Omental fat pad (tissue), 4 donors: ENCODE results near the gene SCGB3A1. TPM values are rescaled to one million over a fixed set of nuclear protein-coding genes. Genes with fewer than 3 reads are reported as not detected.
A peak's percentile ranks its signal among the peaks of the same experiment; 100 is the strongest.

Experiments used
- ATAC-seq: fragments of 150-250 bp; one replicate; pipeline ENCODE4 v1.9.1; 2016; ENCODE audit warnings: mild to moderate bottlenecking, moderate library complexity; ENCODE audit not compliant: low FRiP score
- DNase-seq: peaks from one replicate; pipeline ENCODE4 v3.0.0-alpha.2; 2019; ENCODE audit warnings: low spot score
- total RNA-seq, 4 donors: library from RNA; depleted of rRNA; stranded (reverse); fragments of >200 nt; gene quantifications; one replicate each; pipeline ENCODE4 v1.1.0, GENCODE V29; 2016
- TF ChIP-seq, protein P1 (sequence below), 3 donors: fragments of 450-650 bp; IDR thresholded peaks; one replicate each; pipeline ENCODE4 v1.5.1; 2016 to 2017; ENCODE audit warnings: antibody characterized with exemption in 3 of 3, mild to moderate bottlenecking in 3 of 3, moderate library complexity in 2 of 3

The SCGB3A1 gene
- total RNA-seq, 4 donors from 2014 or later, result not detected

DNA sequence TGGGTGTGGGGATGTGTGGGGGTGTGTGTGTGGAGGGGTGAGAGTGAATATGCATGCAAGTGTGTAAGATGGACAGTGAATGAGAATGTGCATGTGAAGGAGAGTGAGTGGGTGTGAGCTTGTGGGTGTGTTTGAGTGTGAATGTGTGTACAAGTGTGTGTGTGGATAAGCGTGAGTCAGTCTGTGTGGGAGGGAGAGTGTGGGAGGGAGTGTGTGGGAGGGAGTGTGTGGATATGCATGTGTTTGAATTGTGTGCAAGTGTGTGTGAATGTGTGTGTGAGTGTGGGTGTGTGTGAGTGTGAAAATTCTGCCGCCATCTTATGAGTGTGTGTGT, 3.7 kb upstream of the SCGB3A1 start:
- TF ChIP-seq, protein P1, sequence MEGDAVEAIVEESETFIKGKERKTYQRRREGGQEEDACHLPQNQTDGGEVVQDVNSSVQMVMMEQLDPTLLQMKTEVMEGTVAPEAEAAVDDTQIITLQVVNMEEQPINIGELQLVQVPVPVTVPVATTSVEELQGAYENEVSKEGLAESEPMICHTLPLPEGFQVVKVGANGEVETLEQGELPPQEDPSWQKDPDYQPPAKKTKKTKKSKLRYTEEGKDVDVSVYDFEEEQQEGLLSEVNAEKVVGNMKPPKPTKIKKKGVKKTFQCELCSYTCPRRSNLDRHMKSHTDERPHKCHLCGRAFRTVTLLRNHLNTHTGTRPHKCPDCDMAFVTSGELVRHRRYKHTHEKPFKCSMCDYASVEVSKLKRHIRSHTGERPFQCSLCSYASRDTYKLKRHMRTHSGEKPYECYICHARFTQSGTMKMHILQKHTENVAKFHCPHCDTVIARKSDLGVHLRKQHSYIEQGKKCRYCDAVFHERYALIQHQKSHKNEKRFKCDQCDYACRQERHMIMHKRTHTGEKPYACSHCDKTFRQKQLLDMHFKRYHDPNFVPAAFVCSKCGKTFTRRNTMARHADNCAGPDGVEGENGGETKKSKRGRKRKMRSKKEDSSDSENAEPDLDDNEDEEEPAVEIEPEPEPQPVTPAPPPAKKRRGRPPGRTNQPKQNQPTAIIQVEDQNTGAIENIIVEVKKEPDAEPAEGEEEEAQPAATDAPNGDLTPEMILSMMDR (IDR thresholded peaks at IDR 0.05), result no peak
- DNase-seq (no peak), ATAC-seq (no peak)

DNA sequence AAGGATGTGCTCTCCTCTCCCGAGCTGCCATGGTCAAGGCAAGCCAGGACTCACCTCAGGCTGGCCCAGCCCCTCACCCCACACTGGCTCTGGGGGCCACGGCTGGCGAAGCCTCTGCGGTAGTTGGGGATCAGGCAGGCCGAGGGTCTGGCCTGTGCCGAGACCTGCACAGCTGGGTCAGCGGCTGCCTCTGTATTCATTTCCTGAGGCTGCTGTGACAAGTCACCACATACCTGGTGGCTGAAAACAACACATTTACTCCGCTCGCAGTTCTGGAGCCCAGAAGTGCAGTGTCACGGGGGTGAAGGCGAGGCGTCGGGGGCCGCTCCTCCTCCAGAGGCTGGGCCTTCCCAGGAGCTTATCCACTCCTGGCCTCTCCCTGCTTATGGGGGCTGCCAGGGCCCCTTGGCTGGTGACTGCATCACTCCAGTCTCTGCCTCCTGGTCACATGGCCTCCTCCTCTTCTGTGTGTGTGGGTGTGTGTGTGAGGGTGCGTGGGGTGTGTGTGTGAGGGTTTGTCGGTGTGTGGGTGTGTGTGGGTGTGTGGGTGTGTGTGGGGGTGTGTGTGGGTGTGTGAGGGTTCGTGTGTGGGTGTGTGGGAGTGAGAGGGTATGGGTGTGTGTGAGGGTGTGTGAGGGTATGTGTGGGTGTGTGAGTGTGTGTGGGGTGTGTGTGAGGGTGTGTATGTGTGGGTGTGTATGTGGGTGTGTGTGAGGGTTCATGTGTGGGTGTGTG, 3.2 kb upstream of the SCGB3A1 start:
- ATAC-seq (no peak), DNase-seq (no peak)
- TF ChIP-seq, protein P1 (IDR thresholded peaks at IDR 0.05), result no peak

DNA sequence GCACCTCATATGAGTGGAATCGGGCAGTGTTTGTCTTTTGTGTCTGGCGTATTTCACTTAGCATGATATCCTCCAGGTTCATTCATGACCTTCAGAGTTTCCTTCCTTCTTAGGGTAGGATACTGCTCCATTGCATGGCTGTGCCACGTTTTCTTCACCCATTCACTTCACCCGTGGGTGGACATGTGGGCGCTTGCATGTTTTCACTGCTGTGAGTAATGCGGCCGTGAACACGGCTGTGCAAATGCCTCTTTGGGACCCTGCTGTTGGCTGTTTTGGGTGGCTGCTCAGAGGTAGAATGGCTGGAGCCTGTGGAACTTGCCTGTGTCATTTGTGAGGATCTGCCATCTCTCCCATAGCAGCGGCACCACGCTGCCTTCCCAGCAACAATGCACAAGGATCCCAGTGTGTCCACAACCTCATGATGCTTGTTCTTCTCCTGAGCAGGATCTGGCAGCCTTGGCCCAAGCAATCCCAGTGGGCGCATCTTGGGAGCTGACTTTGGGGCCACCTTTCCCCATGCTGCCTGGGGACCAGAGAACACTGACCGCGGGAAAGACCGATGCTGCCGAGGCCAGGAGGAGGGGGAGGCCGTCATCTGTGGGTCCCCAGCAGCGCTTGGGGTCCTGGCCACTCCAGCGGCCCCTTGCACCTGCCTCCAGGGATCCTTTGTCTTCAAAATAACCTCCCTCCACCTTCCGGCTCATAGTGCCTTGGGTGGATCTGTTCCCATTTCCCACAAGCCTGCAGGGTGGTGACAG, 2.3 kb upstream of the SCGB3A1 start:
- ATAC-seq (no peak), DNase-seq (no peak)
- TF ChIP-seq, protein P1 (IDR thresholded peaks at IDR 0.05), result no peak

DNA sequence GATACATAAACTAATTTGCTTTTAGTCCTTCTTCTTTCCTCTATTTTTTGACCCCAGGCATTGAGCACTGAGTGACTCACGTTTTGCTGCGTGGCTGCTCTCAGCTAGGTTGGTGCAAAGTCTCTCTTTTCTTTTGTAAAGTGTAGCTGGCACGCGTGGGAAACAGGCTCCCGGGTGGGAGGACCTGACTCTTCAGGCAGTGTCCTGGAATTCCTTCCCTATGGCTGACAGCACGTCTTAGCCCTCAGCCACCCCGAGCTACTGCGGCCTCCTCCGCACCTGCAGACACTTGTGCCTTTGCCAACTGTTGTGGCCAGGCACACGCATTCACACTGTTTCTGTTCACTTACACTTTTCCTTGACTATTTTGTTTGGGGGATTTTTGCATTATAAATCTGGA, 877 bp upstream of the SCGB3A1 start:
- no peak for ATAC-seq
- TF ChIP-seq, protein P1 (IDR thresholded peaks at IDR 0.05), result no peak
- no peak for DNase-seq

DNA sequence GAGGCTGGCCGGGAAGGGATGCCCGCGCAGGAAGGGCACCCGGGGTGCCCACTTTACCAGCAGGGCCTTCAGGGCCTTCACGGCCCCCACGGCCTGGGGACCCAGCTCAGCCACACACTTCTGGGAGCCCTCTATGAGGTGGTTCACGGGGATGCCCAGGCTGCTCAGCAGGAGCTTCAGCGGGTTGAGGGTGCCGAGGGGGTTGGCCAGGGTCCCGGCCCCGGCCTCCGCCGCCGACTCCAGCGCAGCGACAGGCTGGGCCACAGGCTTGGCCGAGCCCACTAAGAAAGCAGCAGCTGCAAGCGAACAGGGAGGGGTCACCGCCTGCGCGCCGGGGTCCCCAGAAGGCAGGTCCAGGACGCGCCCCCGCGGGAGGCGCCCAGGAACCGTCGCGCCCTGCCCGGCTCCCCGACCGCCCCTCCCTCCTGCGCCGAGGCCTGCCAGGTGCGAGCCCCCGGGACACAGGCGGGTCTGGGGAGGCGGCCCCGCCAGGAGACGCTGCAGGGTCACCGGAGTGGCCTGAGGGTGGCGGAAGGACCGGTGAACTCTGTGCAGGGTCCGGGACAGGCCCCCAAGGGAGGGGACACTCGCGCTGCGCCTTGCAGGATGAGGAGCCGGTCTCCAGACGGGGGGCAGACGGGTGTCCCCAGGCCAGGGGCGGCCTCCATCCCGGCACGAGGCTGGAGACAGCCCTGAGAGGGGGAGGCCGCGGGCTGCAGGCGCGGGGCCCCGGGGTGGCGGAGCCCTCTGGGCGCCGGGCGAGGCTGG, 572 bp downstream of the SCGB3A1 start:
- DNase-seq (no peak), ATAC-seq (peak; percentile 11)
- TF ChIP-seq, protein P1 (IDR thresholded peaks at IDR 0.05), result no peak

DNA sequence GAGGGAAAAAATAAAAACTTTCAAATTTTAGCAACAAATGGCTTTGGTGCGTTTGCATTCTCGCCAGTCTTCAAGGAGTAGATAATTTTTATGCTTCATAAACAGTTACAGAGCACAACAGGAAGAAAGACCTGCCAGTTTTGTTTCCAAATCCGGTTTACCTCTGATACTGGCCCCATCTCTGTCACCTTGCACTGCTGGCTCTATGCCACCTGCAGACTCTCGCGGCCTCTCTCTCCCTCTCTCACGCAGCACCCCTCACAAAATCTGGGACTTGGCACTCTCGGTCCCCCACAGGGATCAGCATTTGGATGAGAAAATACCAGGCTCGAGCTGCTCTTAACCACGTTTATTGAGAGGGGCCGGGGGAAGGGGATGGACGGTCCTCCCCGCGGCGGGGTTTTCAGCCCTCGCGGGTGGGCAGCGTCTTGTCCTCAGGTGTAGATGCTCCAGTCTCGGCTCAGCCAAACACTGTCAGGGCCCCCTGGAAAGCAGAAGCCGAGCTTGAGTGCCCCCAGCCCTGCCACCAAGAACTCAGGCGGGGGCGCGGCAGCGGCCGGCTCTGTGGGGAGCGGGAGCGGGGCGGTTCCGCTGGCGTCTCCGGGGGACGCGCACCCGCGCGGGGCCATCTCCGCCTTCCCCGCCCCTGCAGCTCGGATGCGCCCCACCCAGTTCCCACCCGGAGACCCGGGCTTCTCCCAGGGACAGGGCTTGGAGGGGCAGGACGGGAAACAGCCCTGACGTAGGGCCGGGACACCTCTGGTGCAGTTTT, 1.3 kb downstream of the SCGB3A1 start:
- TF ChIP-seq, protein P1 (IDR thresholded peaks at IDR 0.05), result no peak
- ATAC-seq (no peak), DNase-seq (no peak)
